ENCODE results near the gene CSPG4. TPM values are rescaled to one million over a fixed set of nuclear protein-coding genes. Genes with fewer than 3 reads are reported as not detected.
"Not testable (repeated sequence)": the region's sequence is repeated elsewhere in the genome, so short reads cannot be mapped to it uniquely, and the experiment has no call there.

Gene CSPG4
- total and polyA plus RNA-seq, 8 donors = 0.35 to 3.1 (median 1.0) TPM

DNA sequence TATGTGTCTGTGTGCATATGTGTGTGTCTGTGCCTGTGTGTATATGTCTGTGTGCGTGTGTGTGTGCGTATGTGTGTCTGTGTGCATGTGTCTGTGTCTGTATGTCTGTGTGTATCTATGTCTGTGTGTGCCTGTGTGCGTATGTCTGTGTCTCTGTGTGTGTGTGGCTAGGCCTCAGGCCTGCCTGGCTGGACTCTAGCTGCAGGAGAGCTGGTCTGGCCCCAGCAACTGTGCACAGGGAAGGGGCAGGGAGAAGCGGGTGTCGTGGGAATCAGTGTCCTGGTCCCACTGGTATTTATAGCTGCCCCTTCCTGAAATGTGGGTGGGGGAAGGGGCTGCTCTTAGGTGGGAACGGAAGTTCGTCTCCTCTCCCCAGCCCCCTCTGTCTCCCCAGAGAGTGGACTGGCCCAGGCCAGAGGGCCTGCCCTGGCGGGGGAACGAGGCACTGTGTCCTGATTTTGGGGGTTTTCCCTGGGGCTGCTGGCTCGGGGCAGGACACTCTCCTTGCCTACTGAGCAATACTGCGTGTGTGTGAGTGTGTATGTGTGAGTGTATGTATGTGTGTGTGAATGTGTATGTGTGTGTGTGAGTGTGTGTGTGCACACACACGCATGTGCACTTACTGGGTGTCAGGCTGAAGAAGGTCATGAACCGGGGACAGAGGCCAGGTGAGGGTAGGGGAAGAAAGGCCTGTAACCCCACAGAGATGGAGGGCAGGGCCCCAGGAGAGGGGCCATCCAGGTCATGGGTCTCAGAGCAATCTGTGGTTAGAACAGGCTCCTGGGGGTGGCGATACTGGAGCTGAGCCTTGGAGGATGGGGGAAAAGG is 6.6 kb downstream of the CSPG4 start:
- ATAC-seq (no peak), FAIRE-seq (no peak), DNase-seq (no peak)
- Histone ChIP-seq H3K27ac (no peak overlapping the region), H3K36me3 (no peaks in the 10 kb centered on the region), H3K4me3 (no peak overlapping the region), H3K9me3 (no peaks in the 10 kb centered on the region), H3K27me3 (no peaks in the 10 kb centered on the region), H3K4me1 (no peaks in the 10 kb centered on the region)
- intact Hi-C loops (cut with DNase I) = no loop called here
- 79 to 83% methylated on average over 13 to 14 of the region's 14 CpGs for WGBS, 2 donors
- TF ChIP-seq, protein P1, sequence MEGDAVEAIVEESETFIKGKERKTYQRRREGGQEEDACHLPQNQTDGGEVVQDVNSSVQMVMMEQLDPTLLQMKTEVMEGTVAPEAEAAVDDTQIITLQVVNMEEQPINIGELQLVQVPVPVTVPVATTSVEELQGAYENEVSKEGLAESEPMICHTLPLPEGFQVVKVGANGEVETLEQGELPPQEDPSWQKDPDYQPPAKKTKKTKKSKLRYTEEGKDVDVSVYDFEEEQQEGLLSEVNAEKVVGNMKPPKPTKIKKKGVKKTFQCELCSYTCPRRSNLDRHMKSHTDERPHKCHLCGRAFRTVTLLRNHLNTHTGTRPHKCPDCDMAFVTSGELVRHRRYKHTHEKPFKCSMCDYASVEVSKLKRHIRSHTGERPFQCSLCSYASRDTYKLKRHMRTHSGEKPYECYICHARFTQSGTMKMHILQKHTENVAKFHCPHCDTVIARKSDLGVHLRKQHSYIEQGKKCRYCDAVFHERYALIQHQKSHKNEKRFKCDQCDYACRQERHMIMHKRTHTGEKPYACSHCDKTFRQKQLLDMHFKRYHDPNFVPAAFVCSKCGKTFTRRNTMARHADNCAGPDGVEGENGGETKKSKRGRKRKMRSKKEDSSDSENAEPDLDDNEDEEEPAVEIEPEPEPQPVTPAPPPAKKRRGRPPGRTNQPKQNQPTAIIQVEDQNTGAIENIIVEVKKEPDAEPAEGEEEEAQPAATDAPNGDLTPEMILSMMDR (IDR thresholded peaks at IDR 0.05) = no peak

DNA sequence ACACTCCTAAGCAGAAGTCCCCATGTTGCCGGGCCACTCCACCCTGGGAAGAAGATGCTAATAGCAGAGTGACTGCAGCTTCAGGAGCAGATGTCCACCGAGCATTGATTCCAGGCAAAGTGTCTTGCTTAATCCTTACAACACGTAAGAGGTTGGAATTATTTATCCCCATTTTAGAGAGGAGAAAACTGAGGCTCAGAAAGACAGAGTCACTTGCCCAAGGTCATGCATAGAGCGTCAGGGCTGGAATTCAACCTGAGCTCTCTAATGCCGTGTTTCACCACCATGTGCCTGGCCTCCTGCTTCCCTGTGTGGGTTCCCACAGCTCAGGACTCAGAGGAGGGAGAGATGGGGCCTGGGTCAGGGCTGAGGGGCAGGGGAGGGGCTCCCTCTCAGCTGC is 7.3 kb downstream of the CSPG4 start:
- H3K4me1 ChIP-seq; H3K27ac ChIP-seq; H3K36me3 ChIP-seq; intact Hi-C loops (cut with DNase I); FAIRE-seq; H3K9me3 ChIP-seq; H3K4me3 ChIP-seq; H3K27me3 ChIP-seq; DNase-seq; ATAC-seq: not testable (repeated sequence)
- 80 to 87% methylated on average over 5 of the region's 5 CpGs for WGBS, 2 donors

DNA sequence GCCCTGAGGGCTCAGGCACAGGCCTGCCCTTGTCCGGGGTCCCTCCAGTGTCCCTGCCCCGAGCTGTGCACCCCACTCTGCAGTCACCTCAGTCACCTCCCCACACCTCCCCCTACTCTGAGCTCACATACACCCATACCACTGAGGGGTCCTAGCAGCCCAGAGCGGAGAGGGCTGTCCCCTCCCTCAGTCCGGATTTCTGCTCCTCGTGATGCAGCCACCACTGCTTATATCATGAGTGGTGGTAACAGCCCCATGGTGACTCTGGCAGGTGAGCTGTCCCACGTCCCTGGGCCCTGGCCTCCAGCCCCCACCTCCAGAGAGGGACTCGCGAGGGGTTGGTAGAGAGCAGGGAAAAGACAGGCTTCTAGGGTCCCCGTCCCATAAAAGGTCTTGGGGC is 8.0 kb downstream of the CSPG4 start:
- DNase-seq = no peak
- 88 to 98% methylated on average over 9 of the region's 9 CpGs for WGBS, 2 donors
- Histone ChIP-seq H3K4me1 (no peaks in the 10 kb centered on the region), H3K4me3 (no peak overlapping the region), H3K36me3 (no peaks in the 10 kb centered on the region), H3K27me3 (no peaks in the 10 kb centered on the region), H3K9me3 (no peaks in the 10 kb centered on the region), H3K27ac (no peak overlapping the region)
- intact Hi-C loops (cut with DNase I) = no loop called here
- ATAC-seq = no peak
- no peak for FAIRE-seq
- TF ChIP-seq, protein P1 (IDR thresholded peaks at IDR 0.05) = no peak

DNA sequence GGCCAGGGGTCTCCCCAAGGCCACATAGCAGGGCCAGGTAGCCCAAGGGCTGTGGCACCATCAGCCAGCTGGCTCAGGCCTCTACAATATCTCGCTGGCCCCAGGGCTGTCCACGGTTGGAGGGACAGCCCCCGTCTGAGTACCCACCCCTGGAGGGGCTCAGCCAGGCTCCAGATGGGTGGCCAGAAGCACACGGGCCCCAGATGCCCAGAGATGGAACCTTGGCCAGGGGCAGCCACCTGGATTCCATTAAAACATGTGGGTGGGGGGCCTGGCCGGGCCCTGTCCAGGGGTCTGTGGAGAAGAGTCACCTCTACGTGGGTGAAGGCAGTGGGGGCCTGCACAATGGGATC is 8.4 kb downstream of the CSPG4 start:
- TF ChIP-seq, protein P1 (IDR thresholded peaks at IDR 0.05) = no peak
- Histone ChIP-seq H3K36me3 (no peaks in the 10 kb centered on the region), H3K27ac (no peak overlapping the region), H3K27me3 (no peaks in the 10 kb centered on the region), H3K4me3 (no peak overlapping the region), H3K9me3 (no peaks in the 10 kb centered on the region), H3K4me1 (no peaks in the 10 kb centered on the region)
- DNase-seq (peak in 1 of 6 donors; percentile 51), FAIRE-seq (no peak), ATAC-seq (no peak)
- WGBS, 2 donors = 69 to 89% methylated on average over 6 of the region's 6 CpGs
- intact Hi-C loops (cut with DNase I) = no loop called here

DNA sequence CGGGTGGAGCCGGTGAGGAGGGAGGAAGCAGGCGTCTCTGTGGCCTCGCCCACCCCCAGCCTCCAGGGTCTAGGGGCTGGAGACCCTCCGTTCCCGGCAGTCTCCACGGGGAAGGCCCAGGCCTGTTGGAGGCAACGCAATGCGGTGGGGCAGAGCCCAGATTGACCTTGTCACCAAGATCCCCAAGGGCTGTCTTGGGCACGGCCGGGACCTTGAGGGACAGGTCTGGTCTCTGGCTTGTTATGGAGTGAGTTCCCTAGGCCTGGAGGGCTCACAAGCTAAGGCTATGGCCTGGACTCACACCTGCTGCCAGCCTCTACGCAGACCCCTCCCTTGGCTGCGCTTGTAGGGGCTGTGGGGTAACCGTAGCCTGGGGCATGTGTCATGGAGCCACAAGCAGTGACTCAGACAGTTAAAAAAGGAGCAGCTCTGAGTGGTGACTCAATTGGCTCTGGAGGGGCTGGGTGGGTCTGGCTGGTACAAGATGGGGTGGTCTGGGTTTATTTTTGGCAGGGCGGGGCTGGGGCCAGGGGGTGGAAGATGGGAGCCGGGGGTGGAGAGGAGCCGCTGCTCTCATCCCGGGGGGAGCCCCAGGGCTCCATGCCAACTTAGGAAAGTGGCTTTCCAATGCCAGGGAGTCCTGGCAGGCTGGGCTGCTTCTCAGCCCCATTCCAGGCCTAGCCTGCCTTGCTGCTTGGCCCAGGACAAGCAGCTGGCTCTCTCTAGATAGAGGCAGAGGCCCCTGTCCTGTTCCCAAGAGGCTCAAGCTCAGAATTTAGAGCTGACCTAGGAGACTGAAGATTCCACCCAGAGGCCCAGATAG is 9.0 kb downstream of the CSPG4 start:
- H3K36me3 ChIP-seq; H3K27me3 ChIP-seq; H3K27ac ChIP-seq; FAIRE-seq; H3K4me3 ChIP-seq; DNase-seq; H3K4me1 ChIP-seq; intact Hi-C loops (cut with DNase I); H3K9me3 ChIP-seq: not testable (repeated sequence)
- WGBS, 2 donors = 79 to 87% methylated on average over 9 to 13 of the region's 18 CpGs
- ATAC-seq = peak in 1 of 4 donors; percentile 12
